NCI-H2107 treated with DMSO at 0.1 percent for 48 hours (cell line): ENCODE measurements around the gene MED22.
"Not testable (repeated sequence)": the region's sequence is repeated elsewhere in the genome, so short reads cannot be mapped to it uniquely, and the experiment has no call there.

ENCODE experiments used
- DNase-seq: peaks from one replicate; lab custom pipeline; 2025; ENCODE audit not compliant: unreplicated experiment; lab: John Stamatoyannopoulos, UW

The MED22 gene

GRCh38 chr9:133377280-133377679 is 29.3 kb upstream of the MED22 start:
- not testable (repeated sequence) for DNase-seq

- DNase-seq = peak; percentile 59
Measured at GRCh38 chr9:133375724-133376654, 28.1 kb upstream of the MED22 start, which contains the start of the genes STKLD1 and SURF4. TSS of gene STKLD1 (plus strand) at chr9:133376366. CDS start at chr9:133376474, 108 bp downstream. TSS of gene SURF4 (minus strand) at chr9:133376060. CDS start at chr9:133375969, 91 bp downstream.

GRCh38 chr9:133375116-133375723 is 27.3 kb upstream of the MED22 start:
- no peak for DNase-seq

- no peak for DNase-seq
Measured at GRCh38 chr9:133374612-133375115, 26.7 kb upstream of the MED22 start.

GRCh38 chr9:133372144-133372543 is 24.2 kb upstream of the MED22 start:
- DNase-seq = no peak

- no peak for DNase-seq
Measured at GRCh38 chr9:133371261-133371711, 23.4 kb upstream of the MED22 start.

- no peak for DNase-seq
Measured at GRCh38 chr9:133370685-133371084, 22.8 kb upstream of the MED22 start.

GRCh38 chr9:133369933-133370332 is 22.0 kb upstream of the MED22 start:
- DNase-seq = no peak

GRCh38 chr9:133369422-133369821 is 21.5 kb upstream of the MED22 start:
- no peak for DNase-seq

GRCh38 chr9:133368249-133368881 is 20.4 kb upstream of the MED22 start:
- no peak for DNase-seq

GRCh38 chr9:133367778-133368177 is 19.8 kb upstream of the MED22 start:
- no peak for DNase-seq

- DNase-seq = no peak
Measured at GRCh38 chr9:133367221-133367620, 19.3 kb upstream of the MED22 start.

- DNase-seq = no peak
Measured at GRCh38 chr9:133366435-133366834, 18.5 kb upstream of the MED22 start.

- DNase-seq = no peak
Measured at GRCh38 chr9:133362359-133363044, 14.6 kb upstream of the MED22 start.

- DNase-seq = no peak
Measured at GRCh38 chr9:133361507-133362092, 13.7 kb upstream of the MED22 start.

- DNase-seq = no peak
Measured at GRCh38 chr9:133360400-133361393, 12.8 kb upstream of the MED22 start.

- DNase-seq = no peak
Measured at GRCh38 chr9:133359399-133360175, 11.7 kb upstream of the MED22 start.

GRCh38 chr9:133357656-133358055 is 9.7 kb upstream of the MED22 start:
- DNase-seq = no peak
